ENCODE data around the gene STX17.

The STX17 gene

DNA sequence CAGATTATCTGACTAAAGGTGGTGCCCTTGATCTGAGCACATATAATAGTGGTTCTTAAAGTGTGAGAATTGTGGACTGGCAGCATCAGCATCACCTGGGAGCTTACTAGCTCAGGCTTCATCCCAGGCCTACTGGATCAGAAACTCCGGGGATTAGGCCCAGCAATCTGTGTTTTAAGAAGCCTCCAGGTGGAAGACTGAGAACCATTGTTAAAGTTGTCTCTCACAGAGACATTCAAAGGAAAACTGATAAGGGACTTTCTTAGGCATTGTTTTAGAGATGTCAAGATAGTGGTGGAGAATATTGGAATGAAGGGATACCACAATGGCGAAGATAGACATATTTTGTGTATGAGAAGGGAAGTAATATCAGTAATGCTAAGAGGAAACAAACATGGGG is 59.5 kb downstream of the STX17 start:
- peaks cover 24% of the 10 kb centered on the region; the same call in 1 of the 2 replicates for H3K36me3 ChIP-seq (ENCODE audit: insufficient read depth, low read length)

DNA sequence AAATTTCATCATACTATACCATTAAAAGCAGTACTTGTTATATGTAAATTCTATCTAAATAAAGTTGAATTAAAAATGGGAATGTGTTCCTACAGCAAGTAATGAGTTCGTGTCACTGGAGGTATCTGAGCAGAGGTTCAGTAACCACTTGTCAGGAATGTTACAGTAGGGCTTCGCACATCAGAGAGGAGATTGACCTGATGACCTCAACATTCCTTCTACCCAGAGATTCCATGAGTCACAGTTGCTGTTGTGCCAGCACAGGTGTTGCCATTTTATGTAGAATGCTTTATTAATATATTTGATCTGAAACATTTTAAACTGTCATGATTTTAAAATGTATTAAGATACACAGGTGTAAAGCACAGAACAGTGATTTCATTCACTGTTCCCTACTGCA is 60.3 kb downstream of the STX17 start:
- no peaks in the 10 kb centered on the region for H3F3A ChIP-seq (ENCODE audit: low read depth)
- no peaks in the 10 kb centered on the region for H4K20me1 ChIP-seq (ENCODE audit: insufficient read depth, low read length, poor library complexity, severe bottlenecking)
- H3K9ac ChIP-seq (ENCODE audit: low read depth, low read length, poor library complexity, severe bottlenecking), result no peak overlapping the region
- TF ChIP-seq, protein P1, sequence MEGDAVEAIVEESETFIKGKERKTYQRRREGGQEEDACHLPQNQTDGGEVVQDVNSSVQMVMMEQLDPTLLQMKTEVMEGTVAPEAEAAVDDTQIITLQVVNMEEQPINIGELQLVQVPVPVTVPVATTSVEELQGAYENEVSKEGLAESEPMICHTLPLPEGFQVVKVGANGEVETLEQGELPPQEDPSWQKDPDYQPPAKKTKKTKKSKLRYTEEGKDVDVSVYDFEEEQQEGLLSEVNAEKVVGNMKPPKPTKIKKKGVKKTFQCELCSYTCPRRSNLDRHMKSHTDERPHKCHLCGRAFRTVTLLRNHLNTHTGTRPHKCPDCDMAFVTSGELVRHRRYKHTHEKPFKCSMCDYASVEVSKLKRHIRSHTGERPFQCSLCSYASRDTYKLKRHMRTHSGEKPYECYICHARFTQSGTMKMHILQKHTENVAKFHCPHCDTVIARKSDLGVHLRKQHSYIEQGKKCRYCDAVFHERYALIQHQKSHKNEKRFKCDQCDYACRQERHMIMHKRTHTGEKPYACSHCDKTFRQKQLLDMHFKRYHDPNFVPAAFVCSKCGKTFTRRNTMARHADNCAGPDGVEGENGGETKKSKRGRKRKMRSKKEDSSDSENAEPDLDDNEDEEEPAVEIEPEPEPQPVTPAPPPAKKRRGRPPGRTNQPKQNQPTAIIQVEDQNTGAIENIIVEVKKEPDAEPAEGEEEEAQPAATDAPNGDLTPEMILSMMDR (conservative IDR thresholded peaks at IDR 0.05; ENCODE audit: low read length), result no peak
- no peak for TF ChIP-seq EZH2phosphoT487 (IDR thresholded peaks at IDR 0.05; ENCODE audit: borderline replicate concordance)
- no peaks in the 10 kb centered on the region for H3K4me1 ChIP-seq (ENCODE audit: insufficient read depth, low read length, poor library complexity, severe bottlenecking)
- H3K79me2 ChIP-seq (ENCODE audit: insufficient read depth, low read length), result no peaks in the 10 kb centered on the region
- no peak overlapping the region for H2AFZ ChIP-seq (ENCODE audit: low read length)
- H3K4me3 ChIP-seq (ENCODE audit: low read length, poor library complexity, severe bottlenecking), result no peak overlapping the region
- H3K9me3 ChIP-seq (ENCODE audit: insufficient read depth, low read depth, low read length), result no peaks in the 10 kb centered on the region
- peaks cover 20% of the 10 kb centered on the region; the same call in 1 of the 2 replicates for H3K36me3 ChIP-seq (ENCODE audit: insufficient read depth, low read length)
- H3K9me2 ChIP-seq (replicated peaks; ENCODE audit: low read depth, low read length), result no peaks in the 10 kb centered on the region
- H3K4me2 ChIP-seq (ENCODE audit: low read depth, low read length, poor library complexity, severe bottlenecking), result no peak overlapping the region
- no peaks in the 10 kb centered on the region for H3K27me3 ChIP-seq (ENCODE audit: insufficient read depth, low read length, poor library complexity, severe bottlenecking)

More for the DNA sequence above, 59.5 kb downstream of the STX17 start:
- no peaks in the 10 kb centered on the region for H3K9me3 ChIP-seq (ENCODE audit: insufficient read depth, low read depth, low read length)
- H4K20me1 ChIP-seq (ENCODE audit: insufficient read depth, low read length, poor library complexity, severe bottlenecking), result no peaks in the 10 kb centered on the region
- H3K27me3 ChIP-seq (ENCODE audit: insufficient read depth, low read length, poor library complexity, severe bottlenecking), result no peaks in the 10 kb centered on the region
- no peak overlapping the region for H3K4me2 ChIP-seq (ENCODE audit: low read depth, low read length, poor library complexity, severe bottlenecking)
- H3K79me2 ChIP-seq (ENCODE audit: insufficient read depth, low read length), result no peaks in the 10 kb centered on the region
- H3K9ac ChIP-seq (ENCODE audit: low read depth, low read length, poor library complexity, severe bottlenecking), result no peak overlapping the region
- H3K9me2 ChIP-seq (replicated peaks; ENCODE audit: low read depth, low read length), result no peaks in the 10 kb centered on the region
- H2AFZ ChIP-seq (ENCODE audit: low read length), result no peak overlapping the region
- no peaks in the 10 kb centered on the region for H3K4me1 ChIP-seq (ENCODE audit: insufficient read depth, low read length, poor library complexity, severe bottlenecking)
- no peaks in the 10 kb centered on the region for H3F3A ChIP-seq (ENCODE audit: low read depth)
- H3K4me3 ChIP-seq (ENCODE audit: low read length, poor library complexity, severe bottlenecking), result no peak overlapping the region
- no peak for TF ChIP-seq EZH2phosphoT487 (IDR thresholded peaks at IDR 0.05; ENCODE audit: borderline replicate concordance)

DNA sequence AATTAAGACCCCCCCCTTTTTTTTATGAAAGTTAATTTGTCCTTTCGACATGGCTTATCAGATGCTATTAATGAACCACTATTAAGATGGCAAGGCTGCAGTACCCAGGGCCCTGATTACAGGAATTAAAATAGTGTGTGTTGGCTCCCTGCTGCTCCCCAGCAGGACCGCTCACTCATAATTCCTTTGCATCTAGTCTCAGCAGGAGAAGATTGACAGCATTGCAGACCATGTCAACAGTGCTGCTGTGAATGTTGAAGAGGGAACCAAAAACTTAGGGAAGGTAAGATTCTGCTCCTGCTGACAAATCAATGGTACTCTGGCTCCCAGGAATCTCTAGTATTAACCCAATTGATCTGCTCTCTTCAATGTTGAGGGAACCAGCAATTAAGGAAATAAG is 61.0 kb downstream of the STX17 start:
- H4K20me1 ChIP-seq (ENCODE audit: insufficient read depth, low read length, poor library complexity, severe bottlenecking), result no peaks in the 10 kb centered on the region
- no peak overlapping the region for H3K4me3 ChIP-seq (ENCODE audit: low read length, poor library complexity, severe bottlenecking)
- no peaks in the 10 kb centered on the region for H3F3A ChIP-seq (ENCODE audit: low read depth)
- H3K4me2 ChIP-seq (ENCODE audit: low read depth, low read length, poor library complexity, severe bottlenecking), result no peak overlapping the region
- H3K79me2 ChIP-seq (ENCODE audit: insufficient read depth, low read length), result no peaks in the 10 kb centered on the region
- H3K9me3 ChIP-seq (ENCODE audit: insufficient read depth, low read depth, low read length), result no peaks in the 10 kb centered on the region
- no peak overlapping the region for H3K9ac ChIP-seq (ENCODE audit: low read depth, low read length, poor library complexity, severe bottlenecking)
- H3K36me3 ChIP-seq (ENCODE audit: insufficient read depth, low read length), result peaks cover 20% of the 10 kb centered on the region; the same call in 1 of the 2 replicates
- no peak overlapping the region for H2AFZ ChIP-seq (ENCODE audit: low read length)
- H3K27me3 ChIP-seq (ENCODE audit: insufficient read depth, low read length, poor library complexity, severe bottlenecking), result no peaks in the 10 kb centered on the region
- H3K4me1 ChIP-seq (ENCODE audit: insufficient read depth, low read length, poor library complexity, severe bottlenecking), result no peaks in the 10 kb centered on the region
- H3K9me2 ChIP-seq (replicated peaks; ENCODE audit: low read depth, low read length), result no peaks in the 10 kb centered on the region
- TF ChIP-seq EZH2phosphoT487 (IDR thresholded peaks at IDR 0.05; ENCODE audit: borderline replicate concordance), result no peak
- TF ChIP-seq, protein P1 (conservative IDR thresholded peaks at IDR 0.05; ENCODE audit: low read length), result no peak

DNA sequence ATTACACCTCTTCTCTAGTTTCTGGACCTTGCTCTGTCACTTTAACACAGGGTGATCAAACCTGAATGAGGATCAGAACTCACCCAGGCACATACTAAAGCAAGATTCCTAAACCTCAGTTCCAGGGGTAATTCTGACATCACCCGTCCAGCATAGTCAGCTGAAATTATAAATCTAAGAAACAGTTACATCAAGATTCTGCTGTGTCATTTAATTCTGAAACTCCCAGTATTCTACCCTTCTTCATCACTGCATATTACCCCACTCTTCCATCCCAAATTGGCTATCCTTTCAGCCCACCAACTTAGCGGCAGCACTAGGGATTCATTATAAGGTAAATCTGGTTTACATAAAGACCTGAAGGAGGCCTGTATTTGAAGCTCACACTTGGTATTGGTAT is 64.0 kb downstream of the STX17 start:
- Histone ChIP-seq H3K9me2 (replicated peaks; ENCODE audit: low read depth, low read length) (no peaks in the 10 kb centered on the region), H3K4me2 (ENCODE audit: low read depth, low read length, poor library complexity, severe bottlenecking) (no peak overlapping the region), H3K27me3 (ENCODE audit: insufficient read depth, low read length, poor library complexity, severe bottlenecking) (no peaks in the 10 kb centered on the region), H3K4me1 (ENCODE audit: insufficient read depth, low read length, poor library complexity, severe bottlenecking) (no peaks in the 10 kb centered on the region), H3F3A (ENCODE audit: low read depth) (no peaks in the 10 kb centered on the region), H3K9ac (ENCODE audit: low read depth, low read length, poor library complexity, severe bottlenecking) (no peak overlapping the region), H4K20me1 (ENCODE audit: insufficient read depth, low read length, poor library complexity, severe bottlenecking) (no peaks in the 10 kb centered on the region), H3K9me3 (ENCODE audit: insufficient read depth, low read depth, low read length) (no peaks in the 10 kb centered on the region), H3K79me2 (ENCODE audit: insufficient read depth, low read length) (no peaks in the 10 kb centered on the region), H2AFZ (ENCODE audit: low read length) (no peak overlapping the region), H3K36me3 (ENCODE audit: insufficient read depth, low read length) (peaks cover 17% of the 10 kb centered on the region; the same call in 1 of the 2 replicates), H3K4me3 (ENCODE audit: low read length, poor library complexity, severe bottlenecking) (no peak overlapping the region)
- TF ChIP-seq, protein P1 (conservative IDR thresholded peaks at IDR 0.05; ENCODE audit: low read length), result no peak
- no peak for TF ChIP-seq EZH2phosphoT487 (IDR thresholded peaks at IDR 0.05; ENCODE audit: borderline replicate concordance)

All from Loucy (cell line).